ENCODE measurements around the gene SPRR2E.
"Not testable (repeated sequence)": the region's sequence is repeated elsewhere in the genome, so short reads cannot be mapped to it uniquely, and the experiment has no call there.

Gene SPRR2E

DNA sequence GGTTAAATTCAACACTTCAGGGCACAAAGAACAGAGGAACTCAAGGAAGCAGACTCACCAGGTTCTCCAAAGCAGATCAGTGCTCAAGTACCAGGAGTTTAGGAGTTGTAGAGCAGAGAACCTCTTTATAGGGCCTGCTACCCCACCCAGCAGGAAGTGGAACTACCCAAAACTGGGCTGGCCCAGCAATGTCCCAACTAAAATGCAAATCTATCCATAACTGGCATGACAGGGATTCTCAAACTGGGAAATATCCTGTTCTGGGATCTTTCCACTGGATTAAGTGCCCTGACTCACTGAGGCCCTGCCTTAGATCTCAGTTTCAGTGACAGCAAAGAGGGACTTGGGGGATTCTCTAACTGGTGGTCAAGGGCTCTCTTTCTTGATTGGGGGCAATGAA is at the start of gene SPRR2E:
TSS of gene SPRR2E (minus strand) at position 101 of the 400 bp plus-strand sequence. CDS start 775 bp downstream, outside the sequence.
- DNase-seq = no peak

DNA sequence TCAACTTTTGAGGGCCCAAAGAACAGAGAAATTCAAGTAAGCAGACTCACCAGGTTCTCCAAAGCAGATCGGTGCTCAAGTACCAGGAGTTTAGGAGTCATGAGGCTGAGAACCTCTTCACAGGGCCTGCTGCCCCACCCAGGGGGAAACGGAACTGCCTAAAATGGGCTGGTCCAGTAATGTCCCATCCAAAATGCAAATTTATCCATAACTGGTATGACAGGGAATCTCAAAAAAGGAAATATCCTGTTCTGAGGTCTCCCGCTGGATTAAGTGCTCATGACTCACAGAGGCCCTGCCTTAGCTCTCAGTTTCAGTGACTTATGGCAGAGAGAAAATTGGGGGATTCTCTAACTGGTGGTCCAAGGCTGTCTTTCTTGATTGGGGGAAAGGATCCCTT is 47.1 kb upstream of the SPRR2E start:
- DNase-seq = no peak

- no peak for DNase-seq
Measured at GRCh38 chr1:153140484-153140883, 46.2 kb upstream of the SPRR2E start.

DNA sequence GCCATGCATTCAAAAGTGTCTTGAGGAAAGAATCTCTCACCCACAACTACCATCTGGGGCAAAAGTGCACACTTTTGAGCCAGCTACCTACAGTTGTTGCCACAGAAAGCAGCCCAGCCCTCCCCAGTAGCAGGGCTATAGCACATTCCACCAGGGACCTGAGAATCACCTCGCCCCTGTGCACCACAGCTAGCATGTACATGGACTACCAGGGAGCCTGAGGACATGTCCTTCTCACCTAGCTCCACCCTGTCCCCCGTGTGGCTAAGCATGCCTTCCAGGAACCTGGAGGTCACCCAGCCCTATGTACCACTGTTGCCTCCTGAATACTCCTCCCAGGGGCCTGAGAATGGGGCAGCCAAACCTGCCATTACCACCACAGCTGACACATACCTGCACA is 39.4 kb upstream of the SPRR2E start:
- no peak for DNase-seq

DNA sequence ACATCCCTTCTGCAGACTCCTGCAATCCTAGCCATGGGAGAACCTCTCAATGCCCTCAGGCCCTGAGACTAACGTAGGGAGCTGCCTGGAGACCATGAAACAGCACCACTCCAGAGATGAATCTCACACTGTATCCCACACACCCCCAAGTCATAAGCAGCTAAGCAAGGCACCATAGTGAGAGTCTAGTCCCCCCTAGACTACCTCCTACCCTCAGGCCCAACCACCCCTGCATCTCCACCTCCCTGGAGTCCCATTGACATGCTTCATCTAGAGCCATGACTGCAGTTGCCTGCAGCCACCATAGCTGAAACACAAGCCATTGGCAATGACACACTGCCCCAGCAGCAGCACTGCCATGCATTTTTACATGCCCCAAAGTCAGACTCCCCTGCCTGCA is 38.9 kb upstream of the SPRR2E start:
- DNase-seq = no peak

DNA sequence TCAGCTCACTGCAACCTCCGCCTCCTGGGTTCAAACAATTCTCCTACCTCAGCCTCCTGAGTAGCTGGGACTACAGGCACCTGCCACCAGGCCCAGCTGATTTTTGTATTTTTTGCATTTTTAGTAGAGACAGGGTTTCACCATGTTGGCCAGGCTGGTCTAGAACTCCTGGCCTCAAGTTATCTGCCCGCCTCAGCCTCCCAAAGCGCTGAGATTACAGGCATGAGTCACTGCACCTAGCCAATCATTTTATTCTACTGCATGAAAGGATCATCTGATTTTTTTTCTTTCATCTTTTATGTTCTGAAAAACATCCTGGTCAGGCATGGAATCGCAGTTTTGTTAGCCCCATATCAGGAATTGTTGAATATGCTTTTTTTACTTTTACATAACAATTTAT is 34.4 kb upstream of the SPRR2E start:
- not testable (repeated sequence) for DNase-seq

DNA sequence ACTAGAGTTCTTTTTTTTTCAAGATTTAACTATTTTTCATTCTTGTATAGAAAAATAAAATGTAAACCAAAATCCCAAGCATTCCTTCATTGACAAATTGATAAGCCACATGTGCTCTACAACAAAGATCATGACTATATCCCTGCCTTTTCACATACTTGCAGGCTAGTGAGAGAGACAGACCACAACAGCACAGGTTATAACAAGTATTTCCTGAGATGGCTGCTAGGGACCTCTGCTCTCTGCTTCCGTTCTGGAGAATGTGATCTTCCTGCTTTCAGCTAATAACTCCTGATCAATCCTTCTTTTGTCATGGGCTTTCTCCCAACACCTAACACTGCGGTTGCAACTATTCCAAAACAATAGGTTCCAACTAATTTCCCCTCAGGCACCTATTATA is 33.0 kb upstream of the SPRR2E start:
- no peak for DNase-seq

- no peak for DNase-seq
Measured at GRCh38 chr1:153125536-153125935, 31.2 kb upstream of the SPRR2E start.

GRCh38 chr1:153123793-153124192 is 29.5 kb upstream of the SPRR2E start:
- DNase-seq = not testable (repeated sequence)

DNA sequence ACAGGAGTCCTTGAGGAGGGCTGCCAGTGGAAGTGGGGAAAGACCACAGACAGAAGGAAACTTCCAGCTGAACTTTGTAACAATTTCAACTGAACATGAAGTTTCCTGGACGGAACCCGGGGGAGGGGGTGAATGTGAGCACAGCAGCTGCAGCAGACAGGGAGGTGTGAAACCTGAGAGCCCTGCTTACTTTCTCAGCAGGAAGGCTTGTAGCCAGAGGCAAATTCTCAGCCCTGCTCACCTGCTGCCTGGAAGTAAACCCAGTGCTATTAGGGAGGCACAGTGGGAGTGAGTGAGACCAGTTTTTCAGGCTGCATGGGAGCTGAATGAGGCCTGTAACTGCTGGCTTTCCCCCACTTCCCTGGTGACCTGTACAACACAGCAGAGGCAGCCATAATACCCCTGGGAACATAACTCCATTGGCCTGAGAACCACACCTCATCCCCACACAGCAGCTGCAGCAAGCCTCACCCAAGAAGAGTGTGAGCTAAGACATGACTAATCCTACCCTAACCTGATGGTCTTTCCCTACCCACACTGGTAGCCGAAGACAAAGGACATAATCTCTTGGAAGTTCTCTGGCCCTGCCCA is 28.6 kb upstream of the SPRR2E start:
- DNase-seq = no peak

DNA sequence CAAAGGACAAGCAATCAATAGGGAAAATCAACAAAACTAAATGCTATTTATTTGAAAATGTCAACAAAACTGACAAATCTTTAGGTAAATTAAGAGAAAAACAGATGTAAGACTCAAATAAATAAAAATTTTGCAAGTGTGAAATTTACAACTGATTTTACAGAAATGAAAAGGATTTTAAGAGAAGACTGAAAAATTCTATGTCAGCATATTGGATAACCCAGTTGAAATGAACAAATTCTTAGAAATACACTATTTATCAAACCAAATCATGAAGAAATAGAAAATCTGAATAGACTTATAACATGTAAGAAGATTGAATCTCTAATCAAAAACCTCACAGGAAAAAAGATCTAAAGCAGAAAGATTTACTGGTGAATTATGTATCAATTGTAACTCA is 26.6 kb upstream of the SPRR2E start:
- no peak for DNase-seq

DNA sequence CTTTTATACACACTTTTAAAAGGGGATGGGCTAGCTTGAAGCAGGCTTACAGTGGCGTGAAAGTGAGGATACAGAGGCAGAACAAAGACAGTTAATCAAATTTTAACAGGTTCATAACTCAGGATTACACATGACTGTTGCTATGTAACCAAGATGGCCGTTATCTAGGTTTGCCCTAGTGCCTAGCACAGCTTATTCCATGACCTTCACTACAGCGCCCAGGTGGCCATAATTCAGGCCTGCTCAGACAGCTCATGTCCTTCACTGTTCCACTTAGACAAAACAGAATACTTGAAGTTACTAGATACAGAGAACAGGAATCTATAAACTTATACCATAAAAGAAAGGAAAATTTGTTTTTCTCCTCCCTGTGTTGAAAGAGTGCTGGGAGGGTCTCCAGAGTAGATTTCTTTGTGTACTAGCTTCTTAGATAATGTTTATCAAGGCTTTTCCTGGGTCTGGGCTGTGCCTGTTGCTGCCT is 25.2 kb upstream of the SPRR2E start:
- no peak for DNase-seq

GRCh38 chr1:153115264-153115663 is 20.9 kb upstream of the SPRR2E start:
- DNase-seq = not testable (repeated sequence)

GRCh38 chr1:153113416-153113815 is 19.1 kb upstream of the SPRR2E start, which contains the start of gene SPRR2F:
Gene SPRR2F (minus strand): TSS chr1:153113516. CDS start chr1:153112733, 783 bp downstream.
- no peak for DNase-seq

- DNase-seq = not testable (repeated sequence)
Measured at GRCh38 chr1:153112454-153112853, 18.1 kb upstream of the SPRR2E start.

DNA sequence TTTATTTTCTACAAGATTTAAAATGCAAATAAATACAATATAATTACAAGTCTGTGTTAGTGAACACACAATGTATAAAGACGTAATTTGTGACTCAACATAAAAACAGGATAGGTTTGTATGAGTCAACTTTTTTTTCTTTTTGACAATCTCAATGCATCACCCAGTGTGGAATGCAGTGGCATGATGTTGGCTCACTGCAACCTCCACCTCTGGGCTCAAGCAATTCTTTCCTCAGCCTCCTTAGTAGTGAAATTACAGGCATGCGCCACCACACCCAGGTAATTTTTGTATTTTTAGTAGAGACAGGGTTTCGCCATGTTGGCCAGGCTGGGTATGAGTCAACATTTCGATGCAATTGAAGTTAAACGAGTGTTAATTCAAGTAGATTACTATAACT is 5.9 kb upstream of the SPRR2E start:
- no peak for DNase-seq

DNA sequence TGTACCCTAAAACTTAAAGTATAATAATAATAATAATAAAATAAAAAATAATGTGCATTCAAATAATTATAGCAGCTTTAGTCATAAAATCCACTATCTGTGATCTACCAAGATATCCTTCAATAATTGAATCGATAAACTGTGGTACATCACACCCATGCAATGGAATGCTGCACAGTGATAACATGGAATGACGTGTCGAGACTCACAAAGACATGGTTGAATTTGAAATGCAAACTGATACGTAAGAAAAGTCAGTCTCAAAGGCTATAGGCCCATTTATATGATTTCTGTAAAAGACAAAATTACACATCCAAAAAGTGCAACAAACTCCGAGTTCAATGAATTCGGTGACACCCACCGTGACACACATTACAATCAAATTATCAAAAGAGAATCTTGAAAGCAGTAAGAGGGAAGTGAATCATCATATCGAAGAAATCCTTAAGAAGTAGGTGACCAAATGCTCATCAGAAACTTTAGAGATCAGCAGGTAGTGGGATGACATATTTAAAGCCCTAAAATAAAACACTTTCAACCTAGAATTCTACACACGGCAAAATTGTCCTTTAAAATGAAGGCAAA is 5.2 kb upstream of the SPRR2E start:
- no peak for DNase-seq

DNA sequence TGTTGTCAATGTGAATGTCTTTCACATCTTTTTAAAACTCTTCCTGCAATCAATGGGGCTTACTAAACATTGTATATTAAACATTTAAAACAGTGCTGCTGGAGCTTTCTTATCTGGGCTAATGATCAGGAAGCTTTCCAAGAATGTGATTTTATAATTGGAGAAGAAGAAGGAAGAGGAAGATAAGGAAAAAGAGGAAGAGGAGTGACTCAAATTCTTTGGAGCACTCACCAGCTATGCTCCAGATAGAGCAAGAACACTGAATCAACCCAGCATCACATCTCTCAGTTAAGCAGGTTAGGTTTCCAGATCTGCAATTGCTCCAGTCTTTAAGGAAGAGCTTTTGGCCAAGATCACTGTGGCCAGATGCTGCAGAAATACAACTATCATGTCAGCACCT is 1.4 kb upstream of the SPRR2E start:
- no peak for DNase-seq

- DNase-seq = no peak
Measured at GRCh38 chr1:153087652-153088051, 6.7 kb downstream of the SPRR2E start.

- DNase-seq = no peak
Measured at GRCh38 chr1:153081736-153082135, 12.6 kb downstream of the SPRR2E start.

- DNase-seq = no peak
Measured at GRCh38 chr1:153072806-153073726, 21.3 kb downstream of the SPRR2E start.

GRCh38 chr1:153071511-153071910 is 22.8 kb downstream of the SPRR2E start, which contains the start of gene SPRR2B:
Gene SPRR2B (minus strand): TSS chr1:153071611. CDS start chr1:153070839, 772 bp downstream.
- no peak for DNase-seq

DNA sequence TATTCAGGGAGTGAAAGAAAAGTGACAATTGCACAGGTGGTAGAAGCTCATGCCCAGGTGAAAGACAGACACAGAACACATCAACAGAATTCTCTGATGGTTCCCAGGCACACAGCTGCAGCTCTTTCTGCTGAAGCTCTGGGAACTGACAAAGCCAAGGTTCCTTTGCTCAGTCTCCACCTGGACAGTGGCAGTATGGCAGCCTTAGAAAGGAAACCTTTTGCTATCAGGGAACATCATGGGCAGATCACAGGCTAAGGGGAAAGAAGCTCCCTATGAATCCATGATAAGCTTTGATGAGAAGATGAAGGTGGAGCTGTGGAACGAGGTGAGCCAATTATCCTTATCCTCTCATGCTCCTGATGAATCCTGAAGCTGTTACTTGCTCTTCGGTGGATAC is 24.1 kb downstream of the SPRR2E start:
- no peak for DNase-seq
